Ureter (tissue), 1 donor: ENCODE data around the gene CSNK1E. TPM values are rescaled to one million over a fixed set of nuclear protein-coding genes. Genes with fewer than 3 reads are reported as not detected.

ENCODE experiments used
- DNase-seq: peaks from one replicate; pipeline ENCODE4 v3.0.0-alpha.2; 2020; ENCODE audit warnings: low spot score
- total RNA-seq: library from RNA; stranded (reverse); gene quantifications from one replicate; pipeline ENCODE4 v1.2.4, GENCODE V29; 2023
- donor health status: DM: yes; HTN: yes; CAD: no.

CSNK1E gene
- total RNA-seq, 1 donor from 2014 or later = 173 TPM

DNA sequence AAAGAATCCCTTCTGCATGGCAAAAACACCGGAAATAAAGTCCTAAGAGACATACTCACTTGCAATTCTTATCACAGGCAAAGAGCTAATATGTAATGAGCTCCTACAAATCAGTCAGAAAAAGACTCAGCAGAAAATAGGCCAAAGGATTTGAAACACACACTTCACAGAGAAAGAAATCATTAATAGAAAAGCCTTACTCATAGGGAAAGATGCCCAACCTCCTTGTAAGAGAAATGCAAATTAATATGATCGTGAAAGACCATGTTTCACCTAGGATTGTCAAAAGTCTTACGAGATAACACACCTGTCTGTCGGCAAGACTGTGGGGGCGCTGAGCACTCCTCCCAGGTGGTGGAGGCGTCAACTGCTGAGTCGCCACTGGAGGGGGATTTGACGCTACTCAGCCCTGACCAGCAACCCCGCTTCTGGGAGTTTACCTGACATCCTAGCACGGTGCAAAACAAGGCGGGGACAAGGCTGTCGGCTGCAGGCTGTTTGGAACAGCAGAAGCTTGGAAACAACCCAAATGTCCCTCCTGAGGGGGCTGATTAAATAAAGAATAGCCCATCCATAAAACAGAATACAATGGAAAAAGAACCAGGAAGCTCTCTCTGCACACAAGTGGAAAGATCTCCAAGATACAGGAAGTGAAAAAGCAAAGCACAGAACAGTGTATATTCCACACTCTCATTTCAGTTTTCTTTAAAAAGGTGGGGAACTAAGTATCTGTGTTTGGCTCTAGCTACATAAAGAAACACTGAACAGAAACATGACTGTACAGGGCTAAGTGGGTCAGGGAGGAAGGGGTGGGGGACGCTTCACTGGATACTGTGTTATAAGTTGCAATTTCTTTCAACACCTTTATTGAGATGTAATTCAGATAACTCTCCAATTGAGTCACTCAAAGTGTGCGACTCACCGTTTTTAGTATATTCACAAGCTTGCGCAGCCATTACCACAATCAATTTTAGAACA is 11.5 kb downstream of the CSNK1E start:
- DNase-seq = no peak

DNA sequence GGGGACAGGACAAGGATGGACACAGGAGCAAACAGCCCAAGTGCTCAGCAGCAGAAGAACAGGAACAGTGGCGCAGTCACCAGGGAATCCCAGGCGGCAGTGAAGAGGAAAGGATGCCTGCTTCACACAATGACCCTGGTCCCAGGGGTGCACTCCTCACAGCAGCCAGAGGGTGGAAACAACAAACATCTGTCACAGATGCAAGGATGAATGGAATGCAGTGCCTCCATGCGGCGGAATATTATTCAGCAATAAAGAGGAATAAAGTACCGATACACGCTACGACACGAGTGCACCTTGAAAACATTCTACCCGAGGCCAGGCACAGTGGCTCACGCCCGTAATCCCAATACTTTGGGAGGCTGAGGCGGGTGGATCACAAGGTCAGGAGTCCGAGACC is 12.7 kb downstream of the CSNK1E start:
- no peak for DNase-seq

DNA sequence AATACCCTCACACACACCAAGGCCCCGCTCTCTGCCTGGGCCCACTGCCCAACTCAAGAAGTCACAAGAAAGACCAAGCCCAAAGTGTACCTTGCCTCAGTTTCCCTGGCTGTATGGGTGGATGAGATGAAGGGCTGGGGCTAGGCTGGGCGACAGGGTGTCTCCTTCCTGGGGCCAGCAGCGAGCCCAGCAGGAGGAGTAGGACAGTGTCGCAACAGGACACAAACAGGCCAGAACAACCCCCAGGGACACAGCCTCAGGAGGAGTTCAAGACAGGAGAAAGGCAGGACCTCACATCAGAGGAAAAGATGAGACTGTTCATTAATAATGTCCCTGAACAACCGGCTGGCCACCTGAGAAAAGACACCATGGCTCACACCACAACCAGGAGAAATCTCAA is 13.3 kb downstream of the CSNK1E start:
- DNase-seq = no peak

DNA sequence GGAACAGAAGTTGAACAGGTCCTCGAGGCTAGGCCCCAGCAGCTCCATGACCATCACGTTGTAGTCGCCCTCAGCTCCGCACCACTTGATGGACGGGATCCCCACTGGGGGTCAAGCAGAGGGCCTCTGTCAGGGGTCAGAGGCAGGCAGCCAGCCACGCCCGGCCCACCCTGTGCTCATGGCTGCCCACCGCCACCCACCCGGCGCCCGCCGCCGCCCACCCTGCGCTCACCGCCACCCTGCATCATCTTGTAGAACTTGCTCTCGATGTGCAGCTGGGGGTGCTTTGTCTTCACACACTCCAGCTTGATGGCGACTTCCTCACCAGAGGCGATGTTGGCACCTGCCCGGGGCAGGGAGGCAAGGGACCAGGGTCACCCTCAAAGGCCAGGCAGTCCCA is 14.3 kb downstream of the CSNK1E start:
- DNase-seq = no peak

DNA sequence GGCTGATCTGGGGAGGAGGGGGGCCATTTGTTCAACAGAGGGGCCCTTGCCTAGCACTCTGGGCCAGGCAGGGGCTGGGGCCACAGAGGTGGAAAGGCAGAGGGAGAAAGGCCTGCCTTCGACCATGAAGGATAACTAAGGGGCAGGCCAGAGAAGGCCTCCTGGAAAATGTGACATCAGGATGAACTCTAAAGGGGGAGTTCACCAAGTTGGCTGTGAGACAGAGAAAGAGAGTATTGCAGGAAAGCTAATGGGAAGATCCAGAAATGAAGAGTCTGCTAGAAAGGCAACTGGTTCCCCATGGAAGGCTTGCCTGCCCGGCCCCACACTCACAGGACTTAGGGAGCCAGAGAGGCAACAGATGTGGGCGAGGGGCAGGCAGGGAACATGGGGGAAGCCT is 16.3 kb downstream of the CSNK1E start:
- no peak for DNase-seq

DNA sequence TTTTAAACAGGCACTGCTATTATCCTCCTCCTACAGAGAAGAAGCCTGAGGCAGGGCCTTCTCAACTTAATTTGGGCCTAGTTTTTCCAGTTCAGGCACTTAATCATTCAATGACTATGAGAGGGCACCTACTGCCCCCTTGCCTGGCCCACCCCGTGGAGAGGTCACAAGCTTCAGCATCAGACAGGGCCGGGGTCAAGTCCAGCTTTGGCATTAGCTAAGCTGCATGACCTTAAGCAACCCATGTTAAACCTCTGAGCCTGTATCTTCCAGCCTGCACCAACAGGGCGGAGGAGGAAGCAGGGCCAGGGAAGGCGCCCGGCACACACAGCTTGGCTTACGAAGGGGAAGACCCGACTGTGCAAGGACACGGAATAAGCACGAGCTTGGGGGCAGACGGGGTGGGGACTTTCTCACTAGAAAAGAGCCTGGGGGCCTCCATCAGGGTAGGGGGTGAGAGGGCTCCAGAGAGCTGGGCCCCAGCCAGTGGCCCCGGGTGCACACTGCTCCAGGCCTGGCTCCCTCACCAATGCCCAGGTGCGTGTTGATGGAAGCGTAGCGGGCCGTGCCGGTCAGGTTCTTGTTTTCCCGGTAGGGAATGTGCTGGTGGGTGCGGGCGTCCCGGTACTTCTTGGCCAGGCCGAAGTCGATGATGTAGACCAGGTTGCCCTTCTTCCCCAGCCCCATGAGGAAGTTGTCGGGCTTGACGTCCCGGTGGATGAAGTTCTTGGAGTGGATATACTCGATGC is 16.9 kb downstream of the CSNK1E start:
- DNase-seq = no peak

- DNase-seq = no peak
Observed at GRCh38 chr22:38299770-38300102, 17.5 kb downstream of the CSNK1E start.

GRCh38 chr22:38298312-38299005 is 18.8 kb downstream of the CSNK1E start:
- no peak for DNase-seq

GRCh38 chr22:38296372-38296771 is 20.9 kb downstream of the CSNK1E start:
- no peak for DNase-seq

DNA sequence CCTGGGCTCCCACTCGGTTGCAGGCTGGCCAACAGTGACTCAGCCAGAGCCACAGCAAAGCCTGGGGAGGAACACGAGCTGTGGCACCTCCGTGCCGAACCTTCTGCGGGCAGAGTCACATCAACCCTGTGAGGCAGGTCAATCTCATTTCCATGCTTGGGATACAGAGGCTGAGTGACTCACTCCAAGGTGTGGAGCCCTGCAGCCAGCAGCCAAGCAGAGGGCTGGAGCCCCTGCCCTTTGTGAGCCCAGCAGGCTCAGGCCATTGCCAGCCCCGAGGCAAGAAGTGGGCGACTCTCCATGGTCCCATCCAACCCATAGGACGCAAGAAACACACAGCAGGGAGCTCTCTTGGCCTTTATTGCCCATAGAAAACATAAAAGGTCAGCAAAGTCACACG is 21.4 kb downstream of the CSNK1E start:
- no peak for DNase-seq

GRCh38 chr22:38295339-38295738 is 21.9 kb downstream of the CSNK1E start:
- DNase-seq = no peak

GRCh38 chr22:38294193-38294592 is 23.0 kb downstream of the CSNK1E start:
- no peak for DNase-seq

DNA sequence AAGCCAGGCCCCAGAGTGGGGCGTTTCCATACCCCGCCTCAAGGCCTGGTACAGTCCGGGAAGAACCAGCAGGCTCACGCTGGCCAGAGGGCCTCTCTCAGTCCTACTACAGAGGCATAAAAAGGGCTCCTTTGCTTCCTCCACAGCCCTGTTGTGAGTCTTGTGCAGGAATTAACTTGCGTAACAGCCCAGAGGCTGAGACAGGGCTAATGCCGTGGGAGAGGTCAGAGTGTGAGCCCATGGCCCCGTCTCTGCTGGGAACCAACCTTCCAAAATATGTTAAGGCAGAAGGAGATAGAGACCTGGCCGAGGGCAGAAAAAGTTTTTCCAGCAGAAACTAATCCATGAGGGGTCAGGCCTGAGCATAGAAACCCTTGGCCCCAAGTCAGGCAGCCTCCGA is 24.5 kb downstream of the CSNK1E start:
- no peak for DNase-seq

DNA sequence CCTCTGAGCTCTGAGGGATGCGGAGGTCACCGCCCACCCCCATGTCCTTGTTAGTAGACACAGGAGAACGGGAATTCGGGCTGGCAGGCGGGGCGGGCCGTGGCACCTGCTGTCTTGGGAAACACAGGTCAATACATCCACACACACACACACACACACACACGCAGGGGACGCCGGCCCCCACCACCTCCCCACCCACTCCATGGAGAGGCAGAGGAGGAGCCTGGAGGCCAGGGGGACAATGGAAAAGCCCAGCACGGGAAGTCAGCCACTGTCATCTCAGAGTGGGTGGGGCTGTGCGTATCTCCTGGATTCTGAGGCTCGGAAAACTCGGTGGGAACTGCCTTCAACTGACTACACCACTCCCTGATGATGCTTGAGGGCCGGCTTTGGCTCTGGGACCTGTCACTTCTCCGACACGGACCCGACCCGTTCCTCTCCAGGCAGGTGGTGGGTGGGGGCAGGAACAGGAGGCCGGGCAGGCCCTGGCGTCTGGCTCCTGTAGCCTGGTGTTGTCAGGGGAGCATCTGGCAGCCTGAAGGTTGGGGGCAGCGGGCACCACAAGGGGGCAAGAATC is 25.9 kb downstream of the CSNK1E start:
- no peak for DNase-seq

DNA sequence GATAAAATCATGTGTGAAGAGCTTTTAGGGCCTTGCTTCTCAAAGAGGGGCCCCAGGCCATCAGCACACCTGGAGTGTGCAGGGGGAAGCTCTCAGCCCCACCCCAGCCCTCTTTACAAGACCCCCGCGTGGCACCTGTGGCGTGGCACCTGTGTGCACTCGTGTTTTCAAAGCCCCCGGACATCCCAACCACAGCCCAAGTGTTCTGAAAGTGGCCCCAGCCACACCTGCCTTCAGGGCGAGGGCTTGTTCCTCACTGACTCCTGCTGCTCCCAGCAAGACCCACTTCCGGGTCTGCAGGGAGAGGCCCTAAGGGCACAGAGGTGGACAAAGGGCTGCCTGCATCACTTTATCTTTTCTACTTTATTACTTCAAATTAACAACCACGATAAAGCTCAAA is 26.9 kb downstream of the CSNK1E start:
- DNase-seq = no peak

- no peak for DNase-seq
Observed at GRCh38 chr22:38289583-38290082, 27.6 kb downstream of the CSNK1E start.

GRCh38 chr22:38286915-38287669 is 30.1 kb downstream of the CSNK1E start:
- DNase-seq = no peak

GRCh38 chr22:38285018-38285417 is 32.2 kb downstream of the CSNK1E start:
- no peak for DNase-seq

- no peak for DNase-seq
Observed at GRCh38 chr22:38284042-38284402, 33.2 kb downstream of the CSNK1E start.

GRCh38 chr22:38282397-38282796 is 34.8 kb downstream of the CSNK1E start:
- DNase-seq = no peak

DNA sequence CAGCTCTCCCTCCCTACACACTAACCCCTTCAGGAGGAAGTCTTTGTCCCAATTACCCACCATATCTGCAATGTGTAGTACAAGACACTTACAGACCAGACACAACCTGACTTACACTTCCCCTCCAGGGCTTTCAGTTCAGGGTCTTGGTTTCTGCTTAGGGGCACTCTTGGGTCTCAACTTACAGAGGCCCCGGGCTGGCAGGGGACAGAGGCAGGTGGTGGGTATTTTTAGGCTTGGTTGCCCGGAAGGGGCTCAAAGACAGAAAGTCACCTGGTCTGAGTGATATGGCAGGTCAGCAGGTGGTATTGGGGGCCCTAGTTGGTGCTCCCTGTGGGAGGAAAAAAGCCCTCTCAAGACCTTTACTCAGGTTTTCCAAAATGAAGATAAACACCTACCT is 41.1 kb downstream of the CSNK1E start:
- DNase-seq = no peak
